Keratinocyte (primary cell): ENCODE results near the gene KIF5A. TPM values are rescaled to one million over a fixed set of nuclear protein-coding genes. Genes with fewer than 3 reads are reported as not detected.

Experiments used
- DNase-seq: peaks from one replicate; pipeline ENCODE4 v3.0.0-alpha.2; 2011; ENCODE audit warnings: low read depth, missing footprints, low spot score
- FAIRE-seq: peaks from 2 replicates; lab custom pipeline; 2011; peaks lifted over from hg19 to GRCh38; lab: Jason Lieb, UNC
- H2AFZ ChIP-seq: 2 replicates; pipeline ENCODE4 v1.6.0; 2012; ENCODE audit warnings: low read length, control low read depth, inconsistent platforms; ENCODE audit not compliant: control insufficient read depth
- H3K27ac ChIP-seq: 2 replicates; pipeline ENCODE4 v1.5.1; 2011; ENCODE audit warnings: low read length; ENCODE audit not compliant: control insufficient read depth, insufficient read depth
- H3K27me3 ChIP-seq: 3 replicates; pipeline ENCODE4 v1.6.0; 2011; ENCODE audit warnings: low read length; ENCODE audit not compliant: control insufficient read depth, insufficient read depth; ENCODE audit errors: extremely low read depth
- H3K36me3 ChIP-seq, 2 experiments: 2 replicates in 1 of 2; 3 replicates in 1 of 2; pipeline ENCODE4 v1.5.1; 2011; ENCODE audit warnings: low read length in 2 of 2, mild to moderate bottlenecking in 1 of 2; ENCODE audit not compliant: control insufficient read depth in 2 of 2, insufficient read depth in 2 of 2; ENCODE audit errors: extremely low read depth in 1 of 2
- H3K4me1 ChIP-seq: 3 replicates; pipeline ENCODE4 v1.5.1; 2011; ENCODE audit warnings: low read length; ENCODE audit not compliant: control insufficient read depth, insufficient read depth; ENCODE audit errors: extremely low read depth
- H3K4me2 ChIP-seq: 3 replicates; pipeline ENCODE4 v1.6.0; 2011; ENCODE audit warnings: low read depth, low read length; ENCODE audit not compliant: control insufficient read depth, insufficient read depth; ENCODE audit errors: extremely low read depth
- H3K4me3 ChIP-seq, 3 experiments: fragments of 200-600 bp in 1 of 3; sonication (generic) in 1 of 3; 2 replicates in 2 of 3; 3 replicates in 1 of 3; pipeline ENCODE4 v1.5.1; 2011 to 2016; ENCODE audit warnings: low read length in 3 of 3, mild to moderate bottlenecking in 3 of 3, control low read depth in 2 of 3, inconsistent platforms in 1 of 3, low read depth in 1 of 3, mixed read lengths in 1 of 3, mixed run types in 1 of 3, moderate library complexity in 1 of 3; ENCODE audit not compliant: control insufficient read depth in 2 of 3, insufficient read depth in 2 of 3; ENCODE audit errors: extremely low read depth in 1 of 3
- H3K79me2 ChIP-seq: 2 replicates; pipeline ENCODE4 v1.6.0; 2012; ENCODE audit warnings: low read length; ENCODE audit not compliant: control insufficient read depth, insufficient read depth
- H3K9ac ChIP-seq: 3 replicates; pipeline ENCODE4 v1.6.0; 2011; ENCODE audit warnings: low read length; ENCODE audit not compliant: control insufficient read depth, insufficient read depth; ENCODE audit errors: extremely low read depth
- H3K9me1 ChIP-seq: 3 replicates; pipeline ENCODE4 v1.6.0; 2011; ENCODE audit warnings: low read length; ENCODE audit not compliant: control insufficient read depth, insufficient read depth; ENCODE audit errors: extremely low read depth
- H3K9me3 ChIP-seq: 2 replicates; pipeline ENCODE4 v1.5.1; 2012; ENCODE audit warnings: low read depth, low read length; ENCODE audit not compliant: control insufficient read depth
- H4K20me1 ChIP-seq: 3 replicates; pipeline ENCODE4 v1.6.0; 2011; ENCODE audit warnings: low read length; ENCODE audit not compliant: control insufficient read depth, insufficient read depth; ENCODE audit errors: extremely low read depth
- CTCF ChIP-seq, 3 experiments: IDR thresholded peaks in 1 of 3; conservative IDR thresholded peaks in 1 of 3; optimal IDR thresholded peaks in 1 of 3; 2 replicates in 2 of 3; 3 replicates in 1 of 3; pipeline versions ENCODE3 to v1.5.1; 2011; ENCODE audit warnings: low read length in 3 of 3, mild to moderate bottlenecking in 3 of 3, moderate library complexity in 2 of 3, control low read depth in 1 of 3, inconsistent platforms in 1 of 3; ENCODE audit not compliant: insufficient read depth in 2 of 3; ENCODE audit errors: extremely low read depth in 1 of 3
- EZH2 ChIP-seq: IDR thresholded peaks from one replicate; pipeline ENCODE4 v1.6.1; 2012; ENCODE audit warnings: inconsistent platforms, mild to moderate bottlenecking, low read length, moderate library complexity
- dilution Hi-C: fragments of 300-500 bp; cut with MboI; formaldehyde crosslinking; loops from one replicate; pipeline ENCODE4 v1.7.0; 2020; ENCODE audit warnings: low sequenced_read_pairs; ENCODE audit not compliant: extremely low pct_ligation_motif_present
- polyA plus RNA-seq, 5 experiments: library from polyadenylated mRNA; depleted of rRNA in 3 of 5; stranded (reverse) in 3 of 5; stranded (forward) in 1 of 5; unstranded in 1 of 5; fragments of >200 nt; gene quantifications; 1 replicate in 1 of 5; 2 replicates in 3 of 5; 3 replicates in 1 of 5; pipeline versions ENCODE4 v1.2.1 to v1.2.3, GENCODE V29; 2011 to 2012; ENCODE audit warnings: missing spikeins in 2 of 5, low read depth in 1 of 5, low replicate concordance in 1 of 5

Gene KIF5A
- polyA plus RNA-seq, 1 donor (not counting 4 experiments of a cell fraction or from before 2014, with no cell fraction given), result 0.05 TPM

GRCh38 chr12:57602544-57602943 lies 52.7 kb downstream of the KIF5A start:
- Histone ChIP-seq H3K4me1 (peaks cover 12% of the 10 kb centered on the region), H3K27ac (no peak overlapping the region), H2AFZ (no peak overlapping the region), H3K9ac (no peak overlapping the region), H3K9me3 (no peaks in the 10 kb centered on the region), H3K9me1 (peaks cover 3% of the 10 kb centered on the region), H3K36me3 (peaks cover 17 to 26% of the 10 kb centered on the region in 2 experiments), H4K20me1 (no peaks in the 10 kb centered on the region), H3K79me2 (no peaks in the 10 kb centered on the region), H3K4me3 (no peak overlapping the region), H3K4me2 (no peak overlapping the region), H3K27me3 (peaks cover 12% of the 10 kb centered on the region)
- no peak for FAIRE-seq
- no peak for DNase-seq
- TF ChIP-seq CTCF (optimal IDR thresholded peaks at IDR 0.05 in 1 of 3, IDR thresholded peaks at IDR 0.05 in 1 of 3, conservative IDR thresholded peaks at IDR 0.05 in 1 of 3; ENCODE audit: extremely low read depth in 1 of 3, insufficient read depth in 2 of 3, low read length in 3 of 3), result no peak
- TF ChIP-seq EZH2, result no peak
- dilution Hi-C loops, result no loop called here

- Histone ChIP-seq H3K27ac (no peak overlapping the region), H3K79me2 (no peaks in the 10 kb centered on the region), H3K9ac (no peak overlapping the region), H4K20me1 (no peaks in the 10 kb centered on the region), H3K4me3 (no peak overlapping the region), H3K9me3 (no peaks in the 10 kb centered on the region), H3K36me3 (peaks cover 12 to 23% of the 10 kb centered on the region in 2 experiments), H3K4me2 (peak overlapping the region; percentile 46), H3K4me1 (peaks cover 12% of the 10 kb centered on the region), H3K9me1 (peaks cover 3% of the 10 kb centered on the region), H2AFZ (no peak overlapping the region), H3K27me3 (peaks cover 12% of the 10 kb centered on the region)
- no peak for FAIRE-seq
- DNase-seq, result no peak
- dilution Hi-C loops, result no loop called here
- TF ChIP-seq CTCF (optimal IDR thresholded peaks at IDR 0.05 in 1 of 3, IDR thresholded peaks at IDR 0.05 in 1 of 3, conservative IDR thresholded peaks at IDR 0.05 in 1 of 3; ENCODE audit: extremely low read depth in 1 of 3, insufficient read depth in 2 of 3, low read length in 3 of 3) (no peak), EZH2 (no peak)
These were observed 53.5 kb downstream of the KIF5A start for GRCh38 chr12:57603324-57603723.
